Activated B cell treated with CpG ODN at 0.5 μM for 24 hours (primary cell): ENCODE measurements around the gene NDEL1. TPM values are rescaled to one million over a fixed set of nuclear protein-coding genes. Genes with fewer than 3 reads are reported as not detected.

Source experiments
- ATAC-seq: fragments of 200-7000 bp; cut with Tn5 transposase; one replicate; pipeline ENCODE4 v1.10.0; 2021; ENCODE audit warnings: low read depth, mild to moderate bottlenecking, moderate library complexity
- CTCF ChIA-PET: fragments of 350-600 bp; sonication (Branson Sonifier 250); formaldehyde crosslinking; loops from one replicate; lab custom pipeline; 2021; ENCODE audit warnings: antibody characterized with exemption; lab: Charles Lee
- POLR2A ChIA-PET: fragments of 350-600 bp; sonication (Branson Sonifier 250); formaldehyde crosslinking; loops from one replicate; lab custom pipeline; 2021; ENCODE audit warnings: antibody characterized with exemption; lab: Charles Lee
- DNase-seq: peaks from one replicate; pipeline ENCODE4 v3.0.0; 2022
- H3K27ac Mint-ChIP-seq: one replicate; pipeline ENCODE4 v1.8.0; 2020; ENCODE audit warnings: mixed read lengths
- H3K27me3 Mint-ChIP-seq: one replicate; pipeline ENCODE4 v1.8.0; 2021; ENCODE audit warnings: mixed read lengths
- H3K36me3 Mint-ChIP-seq: one replicate; pipeline ENCODE4 v1.8.0; 2021; ENCODE audit warnings: low read depth, mixed read lengths
- H3K4me1 Mint-ChIP-seq: one replicate; pipeline ENCODE4 v1.8.0; 2021; ENCODE audit warnings: mixed read lengths
- H3K4me3 Mint-ChIP-seq: one replicate; pipeline ENCODE4 v1.8.0; 2020; ENCODE audit warnings: mild to moderate bottlenecking, mixed read lengths
- H3K9me3 Mint-ChIP-seq: one replicate; pipeline ENCODE4 v1.8.0; 2020; ENCODE audit warnings: mixed read lengths
- intact Hi-C: fragments of 100-400 bp; cut with micrococcal nuclease; formaldehyde crosslinking; loops from one replicate; pipeline ENCODE4 v1.15.1; 2024
- total RNA-seq: library from RNA; stranded (reverse); gene quantifications from 2 replicates; pipeline ENCODE4 v1.2.3, GENCODE V29; 2022
- TF ChIP-seq, protein P1 (sequence below): fragments of 200-600 bp; IDR thresholded peaks from one replicate; pipeline ENCODE4 v1.8.0; 2022; ENCODE audit warnings: antibody characterized with exemption, mild to moderate bottlenecking

The NDEL1 gene
- total RNA-seq, 1 donor from 2014 or later, result 82.6 TPM

DNA sequence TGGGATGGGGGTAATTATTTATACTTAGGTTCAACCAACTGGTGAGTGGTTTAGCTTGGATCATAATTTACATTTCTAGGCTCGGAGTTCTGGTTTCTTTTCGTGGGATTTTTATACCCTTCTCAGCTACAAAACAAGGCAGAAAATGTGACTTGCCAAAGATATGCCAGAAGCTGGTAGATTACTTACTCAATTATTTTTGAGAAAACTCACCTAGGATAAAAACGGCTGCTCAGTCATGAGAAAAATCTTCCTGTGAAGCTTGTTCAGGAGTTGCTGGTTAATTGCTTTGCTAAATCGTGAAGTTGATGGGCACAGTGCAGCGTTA lies 1.1 kb downstream of the NDEL1 start:
- POLR2A ChIA-PET, result interaction anchor here (0.8 to 1.9 kb wide), 6 partner anchors 43 to 583 kb away, joined by 3 to 7 read pairs (median 6); partner anchors contain the start of genes KRABD2 and PIK3R5
- Mint-ChIP-seq H3K4me1 (peaks cover 43% of the 10 kb centered on the region), H3K27me3 (no peaks in the 10 kb centered on the region), H3K36me3 (peaks cover 28% of the 10 kb centered on the region), H3K27ac (peak overlapping the region; percentile 85), H3K4me3 (peak overlapping the region; percentile 90), H3K9me3 (no peaks in the 10 kb centered on the region)
- intact Hi-C loops, result loop anchor here (2.0 to 5.0 kb wide), 3 partner anchors 190 to 1995 kb away; partner anchors contain the start of gene PIMREG
- TF ChIP-seq, protein P1, sequence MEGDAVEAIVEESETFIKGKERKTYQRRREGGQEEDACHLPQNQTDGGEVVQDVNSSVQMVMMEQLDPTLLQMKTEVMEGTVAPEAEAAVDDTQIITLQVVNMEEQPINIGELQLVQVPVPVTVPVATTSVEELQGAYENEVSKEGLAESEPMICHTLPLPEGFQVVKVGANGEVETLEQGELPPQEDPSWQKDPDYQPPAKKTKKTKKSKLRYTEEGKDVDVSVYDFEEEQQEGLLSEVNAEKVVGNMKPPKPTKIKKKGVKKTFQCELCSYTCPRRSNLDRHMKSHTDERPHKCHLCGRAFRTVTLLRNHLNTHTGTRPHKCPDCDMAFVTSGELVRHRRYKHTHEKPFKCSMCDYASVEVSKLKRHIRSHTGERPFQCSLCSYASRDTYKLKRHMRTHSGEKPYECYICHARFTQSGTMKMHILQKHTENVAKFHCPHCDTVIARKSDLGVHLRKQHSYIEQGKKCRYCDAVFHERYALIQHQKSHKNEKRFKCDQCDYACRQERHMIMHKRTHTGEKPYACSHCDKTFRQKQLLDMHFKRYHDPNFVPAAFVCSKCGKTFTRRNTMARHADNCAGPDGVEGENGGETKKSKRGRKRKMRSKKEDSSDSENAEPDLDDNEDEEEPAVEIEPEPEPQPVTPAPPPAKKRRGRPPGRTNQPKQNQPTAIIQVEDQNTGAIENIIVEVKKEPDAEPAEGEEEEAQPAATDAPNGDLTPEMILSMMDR, result no peak
- ATAC-seq (no peak), DNase-seq (no peak)
- CTCF ChIA-PET, result interaction anchor here (0.6 to 1.5 kb wide), 2 partner anchors 26 to 59 kb away, joined by 3 to 4 read pairs; no protein-coding TSS in a partner anchor

DNA sequence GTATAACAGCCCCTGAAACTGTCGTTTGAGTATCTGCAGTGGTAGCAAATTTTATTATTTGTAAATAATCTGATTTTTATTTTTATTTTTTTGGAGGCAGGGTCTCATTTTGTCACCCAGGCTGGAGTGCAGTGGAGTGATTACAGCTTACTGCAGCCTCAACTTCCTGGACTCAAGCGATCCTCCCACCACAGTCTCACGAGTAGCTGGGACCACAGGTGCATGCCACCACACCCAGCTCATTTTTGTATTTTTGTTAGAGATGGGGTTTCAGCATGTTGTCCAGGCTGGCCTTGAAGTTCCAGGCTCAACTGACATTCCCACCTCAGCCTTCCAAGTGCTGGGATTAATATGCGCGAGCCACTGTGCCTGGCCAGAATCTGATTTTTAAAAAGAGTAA lies 2.8 kb downstream of the NDEL1 start:
- ATAC-seq, result no peak
- CTCF ChIA-PET, result interaction anchor here (1.0 kb wide), 1 partner anchor 361 kb away, joined by 3 read pairs; the partner anchor contains the start of gene MFSD6L

DNA sequence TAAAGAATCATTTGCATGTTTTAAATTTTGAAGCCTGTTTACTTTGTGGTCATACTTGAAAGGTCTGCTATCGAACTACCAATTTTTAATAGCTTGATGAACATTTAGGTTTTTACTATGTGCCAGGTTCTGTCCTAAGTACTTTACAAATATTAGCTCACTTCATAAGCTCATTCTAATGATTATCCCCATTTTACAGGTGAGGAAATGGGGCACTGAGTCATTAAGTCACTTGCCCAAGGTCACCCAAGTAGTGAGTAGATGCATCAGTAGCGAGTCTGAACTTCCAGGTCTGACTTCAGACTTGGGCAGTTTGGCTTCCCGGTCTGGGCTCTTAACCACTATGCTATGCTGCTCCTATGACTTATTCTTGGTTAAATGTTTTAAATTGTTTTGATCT lies 4.0 kb downstream of the NDEL1 start:
- Mint-ChIP-seq H3K4me1 (peaks cover 59% of the 10 kb centered on the region), H3K4me3 (no peak overlapping the region), H3K36me3 (peaks cover 49% of the 10 kb centered on the region), H3K9me3 (no peaks in the 10 kb centered on the region), H3K27ac (no peak overlapping the region), H3K27me3 (no peaks in the 10 kb centered on the region)
- no peak for DNase-seq
- TF ChIP-seq, protein P1, result no peak
- ATAC-seq, result no peak
- CTCF ChIA-PET, result no interaction called here
- intact Hi-C loops, result loop anchor here (5.0 kb wide), 2 partner anchors 382 to 1997 kb away; partner anchors contain the start of gene PIMREG
- POLR2A ChIA-PET, result interaction anchor here (0.7 kb wide), 1 partner anchor 507 kb away, joined by 3 read pairs; no protein-coding TSS in a partner anchor

More for the DNA sequence above, 2.8 kb downstream of the NDEL1 start:
- DNase-seq, result no peak
- intact Hi-C loops, result loop anchor here (5.0 kb wide), 2 partner anchors 381 to 1996 kb away; partner anchors contain the start of gene PIMREG
- Mint-ChIP-seq H3K9me3 (no peaks in the 10 kb centered on the region), H3K4me1 (peaks cover 54% of the 10 kb centered on the region), H3K36me3 (peaks cover 37% of the 10 kb centered on the region), H3K27ac (no peak overlapping the region), H3K4me3 (no peak overlapping the region), H3K27me3 (no peaks in the 10 kb centered on the region)
- POLR2A ChIA-PET, result interaction anchor here (0.7 kb wide), 1 partner anchor 762 kb away, joined by 4 read pairs; no protein-coding TSS in a partner anchor
- TF ChIP-seq, protein P1, result no peak

DNA sequence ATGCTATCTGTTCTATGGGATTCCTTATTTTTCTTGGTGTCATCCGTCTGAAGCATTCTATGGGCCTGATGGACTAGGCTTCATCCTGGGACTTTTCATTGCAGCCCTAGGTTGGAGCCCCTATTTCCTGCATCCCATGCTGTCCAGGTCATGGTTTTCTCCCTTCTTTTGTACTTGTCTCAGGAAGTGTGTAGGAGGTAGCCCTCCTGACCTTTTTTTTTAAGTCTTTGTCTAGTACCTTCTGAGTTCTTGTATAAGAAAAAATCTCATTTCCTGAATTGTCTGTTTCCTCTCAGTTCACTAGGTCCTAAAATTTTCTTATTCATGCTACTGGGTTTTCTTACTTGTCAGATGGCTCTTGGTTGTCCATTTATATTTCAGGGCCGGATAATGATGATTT lies 6.0 kb downstream of the NDEL1 start:
- Mint-ChIP-seq H3K4me1 (peaks cover 50% of the 10 kb centered on the region), H3K4me3 (peak overlapping the region; percentile 4), H3K9me3 (no peaks in the 10 kb centered on the region), H3K27me3 (no peaks in the 10 kb centered on the region), H3K27ac (peak overlapping the region; percentile 22), H3K36me3 (peaks cover 60% of the 10 kb centered on the region)
- TF ChIP-seq, protein P1, result no peak
- ATAC-seq (no peak), DNase-seq (no peak)
- POLR2A ChIA-PET, result interaction anchor here (0.6 kb wide), 2 partner anchors 11 to 220 kb away, joined by 3 to 4 read pairs; no protein-coding TSS in a partner anchor
- intact Hi-C loops, result no loop called here
- CTCF ChIA-PET, result no interaction called here

DNA sequence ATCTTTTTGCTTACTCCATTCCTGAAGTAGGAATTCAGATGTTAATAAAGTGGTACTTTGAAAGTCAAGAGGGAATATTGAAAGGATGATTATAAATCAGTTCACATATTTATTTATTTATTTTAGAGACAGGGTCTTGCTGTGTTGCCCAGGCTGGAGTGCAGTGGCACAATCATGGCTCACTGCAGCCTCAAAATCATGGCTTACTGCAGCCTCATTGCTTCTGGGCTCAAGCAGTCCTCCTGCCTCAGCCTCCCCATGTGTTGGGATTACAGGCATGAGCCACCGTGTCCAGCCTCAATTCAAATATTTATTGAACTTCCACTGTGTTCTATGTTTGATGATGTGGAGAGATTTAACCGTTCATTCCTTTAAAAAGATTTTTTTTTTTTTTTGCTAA lies 6.6 kb downstream of the NDEL1 start:
- ChIA-PET POLR2A (no interaction called here), CTCF (no interaction called here)
- DNase-seq, result no peak
- H3K9me3 Mint-ChIP-seq, result no peaks in the 10 kb centered on the region
- H3K4me1 Mint-ChIP-seq, result peaks cover 46% of the 10 kb centered on the region
- no peaks in the 10 kb centered on the region for H3K27me3 Mint-ChIP-seq
- TF ChIP-seq, protein P1, result no peak
- peaks cover 65% of the 10 kb centered on the region for H3K36me3 Mint-ChIP-seq
- no peak overlapping the region for H3K27ac Mint-ChIP-seq
- intact Hi-C loops, result no loop called here
- no peak overlapping the region for H3K4me3 Mint-ChIP-seq
- no peak for ATAC-seq
